G401.6 (cell line): Measurements from ENCODE around the gene CYP24A1.
"Not testable (repeated sequence)": the region's sequence is repeated elsewhere in the genome, so short reads cannot be mapped to it uniquely, and the experiment has no call there.

Experiments used
- FAIRE-seq: peaks from 2 replicates; lab custom pipeline; 2012; peaks lifted over from hg19 to GRCh38; lab: Jason Lieb, UNC

The CYP24A1 gene

DNA sequence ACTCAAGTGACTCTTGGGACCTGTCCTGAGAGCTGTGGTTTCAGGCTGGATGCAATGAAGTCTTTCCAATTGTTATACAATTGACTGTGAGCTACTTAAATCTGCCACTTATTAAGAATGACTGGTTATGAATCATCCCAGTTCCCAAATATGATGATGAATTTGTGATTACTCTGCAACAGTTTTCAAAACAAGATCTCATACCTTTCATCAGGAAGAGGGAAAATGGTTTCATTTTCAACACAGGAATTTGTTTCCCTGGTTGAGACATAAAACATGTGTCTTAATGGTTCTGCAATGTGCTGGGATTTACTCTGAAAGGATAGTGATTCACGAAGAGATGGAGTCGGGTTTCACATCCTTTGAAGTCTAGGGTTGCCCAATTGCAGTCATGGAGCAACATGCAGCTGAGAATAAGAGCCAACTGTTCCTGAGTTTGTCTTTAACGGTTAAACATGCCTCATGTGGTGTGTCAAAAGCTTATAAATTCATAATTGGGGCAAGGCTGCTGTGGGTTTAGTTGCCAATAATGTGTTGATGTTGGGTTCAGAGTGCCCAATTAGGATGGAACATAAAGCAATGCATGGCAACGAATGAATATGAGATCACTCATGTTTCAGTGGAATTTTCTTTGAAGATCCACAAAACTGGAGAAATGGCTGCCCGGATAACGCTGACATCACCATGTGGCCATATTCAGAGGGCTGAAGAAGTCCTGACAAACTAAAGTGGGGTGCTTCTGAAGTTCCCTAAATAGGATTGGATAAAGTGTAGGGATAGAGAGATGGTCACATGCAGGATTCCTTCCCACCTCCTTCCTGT, 41.0 kb downstream of the CYP24A1 start:
- FAIRE-seq = no peak

DNA sequence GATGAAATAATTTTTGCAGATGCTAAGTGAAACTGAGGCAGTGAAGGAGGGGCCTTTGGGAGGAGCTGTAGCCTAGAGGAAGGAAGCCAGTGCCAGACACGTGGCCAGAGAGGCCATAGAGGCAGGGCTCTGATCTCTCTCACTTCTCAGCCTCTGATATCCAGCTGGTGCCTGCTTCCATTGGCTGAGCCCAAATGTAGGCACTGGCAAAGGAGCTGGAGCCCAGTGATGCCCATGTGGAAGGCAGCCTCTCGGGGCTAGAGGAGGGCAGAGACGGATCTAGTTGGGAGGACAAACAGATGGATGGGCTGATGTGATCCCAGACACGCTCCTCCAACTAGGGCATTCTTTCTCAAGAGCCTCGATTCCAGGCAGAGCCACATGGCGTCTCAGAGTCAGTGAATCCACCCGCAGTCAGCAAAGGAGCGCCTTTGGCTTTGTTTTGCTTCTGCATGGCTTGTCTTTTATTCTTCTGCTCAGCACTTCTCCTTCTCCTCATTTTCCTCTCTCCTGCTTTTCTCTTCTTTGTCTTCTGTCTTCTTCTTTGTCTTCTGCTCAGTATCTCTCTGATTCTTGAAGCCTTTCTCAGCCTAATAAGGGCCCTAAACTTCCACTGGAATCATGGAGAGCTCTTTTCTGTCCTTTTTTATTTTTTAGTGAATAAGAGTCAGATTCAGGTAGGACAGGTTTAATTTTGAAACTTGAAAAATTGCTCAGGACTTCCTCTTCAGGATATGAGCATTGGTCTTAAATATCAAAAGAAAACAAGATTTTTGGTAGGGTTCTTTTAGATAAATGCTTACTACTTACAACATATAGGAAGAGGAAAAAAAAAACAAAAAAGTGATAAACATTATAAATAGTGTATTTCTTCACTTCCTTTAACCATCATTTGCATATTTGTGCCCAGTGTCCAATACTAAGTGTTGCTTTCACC, 41.8 kb downstream of the CYP24A1 start:
- no peak for FAIRE-seq

DNA sequence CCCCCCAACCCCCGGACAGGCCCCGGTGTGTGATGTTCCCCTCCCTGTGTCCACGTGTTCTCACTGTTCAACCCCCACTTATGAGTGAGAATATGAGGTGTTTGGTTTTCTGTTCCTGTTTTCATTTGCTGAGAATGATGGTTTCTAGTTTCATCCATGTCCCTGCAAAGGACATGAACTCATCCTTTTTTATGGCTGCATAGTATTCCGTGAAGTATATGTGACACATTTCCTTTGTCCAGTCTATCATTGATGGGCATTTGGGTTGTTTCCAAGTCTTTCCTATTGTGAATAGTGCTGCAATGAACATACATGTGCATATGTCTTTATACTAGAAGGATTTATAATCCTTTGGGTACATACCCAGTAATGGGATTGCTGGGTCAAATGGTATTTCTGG, 42.7 kb downstream of the CYP24A1 start:
- FAIRE-seq = not testable (repeated sequence)

DNA sequence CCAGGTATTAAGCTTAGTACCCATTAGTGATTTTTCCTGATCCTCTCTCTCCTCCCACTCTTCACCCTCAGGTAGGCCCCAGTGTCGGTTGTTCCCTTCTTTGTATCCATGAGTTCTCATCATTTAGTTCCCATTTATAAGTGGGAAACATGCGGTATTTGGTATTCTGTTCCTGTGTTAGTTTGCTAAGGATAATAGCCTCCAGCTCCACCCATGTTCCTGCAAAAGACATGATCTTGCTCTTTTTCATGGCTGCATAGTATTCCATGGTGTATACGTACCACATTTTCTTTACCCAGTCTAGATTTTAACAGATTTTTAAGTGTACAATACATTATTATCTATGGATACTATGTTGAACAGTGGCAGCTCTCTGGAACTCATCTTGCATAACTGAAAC, 44.4 kb downstream of the CYP24A1 start:
- no peak for FAIRE-seq

DNA sequence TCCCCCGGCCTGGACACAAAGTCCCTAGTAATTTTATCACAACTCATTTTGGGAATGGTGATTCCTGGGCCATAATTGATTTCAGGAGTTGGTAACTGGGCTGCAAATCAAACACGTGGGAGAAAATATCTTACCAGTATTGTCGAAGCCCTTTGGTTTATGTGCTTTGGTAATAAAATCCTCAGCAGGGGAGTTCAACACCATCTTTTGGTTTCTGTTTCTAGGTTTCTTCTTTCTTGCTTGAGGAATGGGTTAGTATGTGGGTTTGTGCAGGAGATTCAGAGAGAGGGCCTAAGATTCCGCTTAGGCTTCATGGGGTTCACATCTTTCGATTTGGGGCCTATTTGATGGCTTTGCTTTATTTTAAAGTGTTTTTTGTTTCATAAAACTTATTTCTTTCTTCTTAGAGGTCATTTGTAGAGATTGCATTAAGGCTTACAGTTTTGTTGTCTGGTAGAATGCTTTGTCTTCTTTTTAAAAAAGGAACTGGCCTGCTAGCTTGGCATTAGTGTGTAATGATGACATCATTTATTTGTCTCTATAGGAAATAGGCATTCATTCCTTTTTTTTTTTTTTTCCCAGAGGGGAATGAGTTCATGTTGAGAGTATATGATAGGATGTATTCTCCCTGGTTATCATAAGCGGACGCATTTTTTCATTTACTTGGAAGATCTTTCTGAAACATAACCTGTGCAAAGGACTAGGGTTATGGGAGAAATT, 45.8 kb downstream of the CYP24A1 start:
- FAIRE-seq = no peak

DNA sequence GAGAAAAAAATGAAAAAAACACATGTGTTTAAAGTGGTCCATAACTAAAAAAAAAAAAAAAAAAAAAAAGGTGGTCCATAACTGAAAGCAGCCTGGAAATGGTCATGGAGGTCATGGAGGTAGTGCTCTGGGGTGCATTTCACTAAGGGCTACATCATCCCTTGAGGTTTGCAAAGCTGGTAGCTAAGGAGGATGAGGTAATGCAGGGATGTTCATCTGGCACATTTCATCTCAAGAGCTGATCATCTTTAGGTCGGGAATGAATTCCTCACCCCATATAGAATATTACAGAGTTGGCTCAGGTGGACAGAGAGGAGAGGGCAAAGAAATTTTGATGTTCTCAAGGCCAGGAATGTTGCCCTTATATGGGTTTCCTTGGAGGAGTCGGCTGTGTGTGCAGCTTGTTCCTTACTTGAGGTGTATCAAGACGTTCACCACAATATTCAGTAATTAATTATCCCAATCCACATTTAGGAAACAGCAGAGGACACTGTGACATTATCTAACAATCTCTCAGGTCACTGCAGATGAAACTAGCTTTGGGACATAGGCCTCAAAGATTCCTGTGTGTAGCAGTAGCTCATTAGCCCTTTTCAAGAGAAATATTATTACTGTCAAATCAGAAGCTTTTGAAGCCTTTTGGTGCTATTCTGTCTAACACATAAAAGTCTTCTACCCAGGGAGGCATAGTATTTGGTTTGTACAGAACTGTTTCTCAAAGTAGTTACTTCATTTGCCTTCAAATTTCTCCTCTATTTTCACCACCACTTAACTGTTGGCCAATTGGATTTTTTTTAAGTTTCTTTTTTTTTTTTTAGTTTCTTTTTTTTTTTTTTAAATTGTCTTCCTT, 46.8 kb downstream of the CYP24A1 start:
- no peak for FAIRE-seq

DNA sequence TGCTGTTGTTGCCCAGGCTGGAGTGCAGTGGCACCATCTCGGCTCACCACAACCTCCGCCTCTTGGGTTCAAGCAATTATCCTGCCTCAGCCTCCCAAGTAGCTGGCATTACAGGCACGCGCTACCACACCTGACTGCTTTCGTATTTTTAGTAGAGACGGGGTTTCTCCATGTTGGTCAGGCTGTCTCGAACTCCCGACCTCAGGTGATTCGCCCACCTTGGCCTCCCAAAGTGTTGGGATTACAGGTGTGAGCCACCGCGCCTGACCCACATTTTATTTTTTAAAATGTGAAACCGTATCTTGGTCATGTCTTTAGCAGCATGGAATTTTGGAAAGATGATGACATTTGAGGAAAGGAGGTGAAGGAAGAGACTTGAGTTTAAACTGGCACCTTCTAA, 47.5 kb downstream of the CYP24A1 start:
- FAIRE-seq = not testable (repeated sequence)

DNA sequence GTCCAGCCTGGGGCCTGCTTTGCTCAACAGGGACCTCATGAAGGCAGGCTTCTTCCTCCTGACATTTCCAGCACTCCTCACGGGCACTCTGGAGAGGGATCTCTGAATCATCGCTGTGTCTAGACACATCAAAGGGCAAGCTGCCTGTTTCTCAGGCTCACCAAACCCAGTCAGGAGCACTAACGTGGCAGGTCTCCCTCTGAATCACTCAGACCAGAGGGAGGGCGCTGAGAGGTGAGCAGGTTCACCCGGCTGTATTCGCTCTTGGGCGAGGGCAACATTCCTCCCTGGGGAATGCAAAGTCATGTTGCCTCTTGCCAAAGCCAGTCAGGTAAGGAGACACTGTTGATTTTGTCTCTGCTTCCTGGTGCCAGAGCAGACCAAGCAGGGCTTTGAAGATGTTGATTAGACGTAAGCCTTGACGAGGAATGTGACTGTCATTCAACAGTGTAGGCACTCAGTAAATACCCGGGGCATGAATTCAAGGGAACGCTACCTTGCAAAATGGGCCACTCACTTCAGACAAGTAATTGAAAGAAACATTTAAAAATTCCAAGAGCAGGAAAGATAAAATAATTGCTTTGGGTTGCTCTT, 50.1 kb downstream of the CYP24A1 start:
- FAIRE-seq = no peak

DNA sequence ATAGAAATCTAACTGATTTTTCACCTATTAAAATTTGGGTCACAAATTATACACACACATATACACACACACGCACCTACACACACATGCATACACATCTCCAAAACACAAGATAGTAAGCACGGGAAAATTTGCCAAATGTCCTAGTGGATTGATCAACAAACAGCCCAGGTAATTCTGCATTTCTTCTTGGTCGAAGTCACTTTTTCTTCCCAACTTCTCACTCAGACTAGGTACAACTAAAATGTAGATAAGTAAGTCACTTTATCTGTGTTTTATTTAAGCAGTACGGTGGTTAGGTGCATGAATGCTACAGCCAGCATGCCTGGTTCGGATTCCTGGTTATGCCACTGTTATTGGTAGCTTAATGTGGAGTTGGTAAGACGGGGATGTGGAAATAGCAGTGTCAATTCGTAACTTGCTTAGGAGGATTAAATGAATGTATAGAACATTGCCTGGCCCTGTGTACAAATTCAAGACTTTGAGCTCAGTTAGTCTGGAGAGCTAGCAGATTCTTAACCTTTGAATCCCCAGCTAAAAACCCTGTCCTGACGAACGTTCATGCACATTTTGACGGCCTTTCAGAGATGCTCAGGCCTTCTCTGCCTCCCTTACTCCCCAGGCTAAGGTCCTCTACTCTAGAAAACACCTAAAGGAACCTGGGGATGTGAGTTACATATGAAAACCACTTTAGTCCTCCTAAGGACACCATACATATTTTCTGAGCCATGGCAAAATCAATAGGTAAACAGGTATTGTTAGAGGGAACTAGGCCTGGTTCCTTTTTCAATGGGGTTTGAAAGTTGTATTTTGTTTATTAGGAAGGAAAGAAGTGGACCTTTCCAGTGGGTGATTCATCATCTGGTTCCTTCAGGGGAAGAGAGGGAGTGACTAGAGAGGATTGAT, 50.9 kb downstream of the CYP24A1 start:
- FAIRE-seq = no peak

DNA sequence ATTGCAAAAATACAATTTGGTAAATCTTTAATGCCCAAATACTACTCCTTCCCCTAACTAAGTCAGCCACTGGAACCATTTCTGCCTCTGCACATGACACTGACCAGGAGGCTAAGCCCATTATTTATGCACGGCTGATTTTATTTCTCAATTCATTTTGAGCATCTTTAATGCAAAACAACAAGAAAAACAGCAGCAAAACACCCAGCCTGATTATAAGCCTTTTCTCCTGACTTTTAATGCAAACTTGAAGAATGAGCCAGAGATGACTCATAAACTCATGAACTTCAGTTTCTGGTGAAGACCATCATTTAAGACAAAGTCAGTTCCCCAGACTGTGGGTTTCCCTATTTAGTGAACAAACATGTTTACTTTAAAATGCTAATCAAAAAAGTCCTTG, 51.6 kb downstream of the CYP24A1 start:
- FAIRE-seq = no peak

DNA sequence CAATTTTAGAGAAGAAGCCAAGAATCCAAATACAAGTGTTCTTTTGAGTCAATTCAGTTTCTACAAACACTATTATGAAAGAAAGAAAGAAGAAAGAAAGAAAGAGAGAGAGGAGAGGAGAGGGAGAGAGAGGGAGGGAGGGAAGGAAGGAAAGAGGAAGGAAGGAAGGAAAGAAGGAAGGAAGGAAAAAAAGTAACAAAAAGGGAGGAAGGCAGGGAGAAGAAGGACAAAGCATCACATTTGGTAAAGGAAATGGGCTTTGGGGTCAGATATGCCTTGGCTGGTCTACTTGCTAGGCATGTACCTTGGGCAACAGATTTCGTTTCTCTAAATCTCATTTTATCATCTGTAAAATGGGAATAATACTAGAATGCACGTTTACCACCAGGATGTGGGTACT, 54.0 kb downstream of the CYP24A1 start:
- FAIRE-seq = no peak

DNA sequence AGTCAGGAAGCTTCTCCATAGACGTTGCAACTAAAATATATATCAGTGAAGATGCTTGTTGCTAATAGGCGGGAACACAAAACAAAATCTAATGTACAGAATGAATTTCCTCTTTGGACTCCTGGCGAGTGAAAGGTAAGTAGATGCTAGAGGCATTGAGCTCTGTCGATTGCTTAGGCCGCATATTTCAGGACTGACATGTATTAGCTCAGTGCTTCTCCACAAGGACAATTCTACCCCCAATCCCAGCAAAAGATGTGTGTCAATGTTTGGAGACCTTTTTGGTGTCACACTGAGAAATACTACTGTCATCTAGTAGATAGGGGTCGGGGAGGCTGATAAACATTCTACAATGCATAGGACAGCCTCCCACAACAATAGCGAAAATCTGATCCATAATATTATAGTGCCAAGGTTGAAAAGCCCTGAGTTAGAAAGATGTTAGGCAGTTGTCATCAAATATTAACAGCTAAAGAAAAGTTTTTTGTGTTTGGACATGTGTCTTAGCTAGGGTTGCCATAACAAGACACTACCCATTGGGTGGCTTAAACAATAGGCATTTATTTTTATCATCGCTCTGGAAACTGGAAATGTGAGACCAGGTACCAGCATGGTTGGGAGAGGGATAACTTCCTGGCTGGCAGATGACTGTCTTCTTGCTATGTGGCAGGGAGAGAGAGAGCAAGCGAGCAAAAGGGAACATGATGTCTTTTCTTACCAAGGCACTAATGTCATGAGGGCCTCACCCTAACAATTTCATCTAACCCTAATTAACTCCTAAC, 55.4 kb downstream of the CYP24A1 start:
- FAIRE-seq = no peak

DNA sequence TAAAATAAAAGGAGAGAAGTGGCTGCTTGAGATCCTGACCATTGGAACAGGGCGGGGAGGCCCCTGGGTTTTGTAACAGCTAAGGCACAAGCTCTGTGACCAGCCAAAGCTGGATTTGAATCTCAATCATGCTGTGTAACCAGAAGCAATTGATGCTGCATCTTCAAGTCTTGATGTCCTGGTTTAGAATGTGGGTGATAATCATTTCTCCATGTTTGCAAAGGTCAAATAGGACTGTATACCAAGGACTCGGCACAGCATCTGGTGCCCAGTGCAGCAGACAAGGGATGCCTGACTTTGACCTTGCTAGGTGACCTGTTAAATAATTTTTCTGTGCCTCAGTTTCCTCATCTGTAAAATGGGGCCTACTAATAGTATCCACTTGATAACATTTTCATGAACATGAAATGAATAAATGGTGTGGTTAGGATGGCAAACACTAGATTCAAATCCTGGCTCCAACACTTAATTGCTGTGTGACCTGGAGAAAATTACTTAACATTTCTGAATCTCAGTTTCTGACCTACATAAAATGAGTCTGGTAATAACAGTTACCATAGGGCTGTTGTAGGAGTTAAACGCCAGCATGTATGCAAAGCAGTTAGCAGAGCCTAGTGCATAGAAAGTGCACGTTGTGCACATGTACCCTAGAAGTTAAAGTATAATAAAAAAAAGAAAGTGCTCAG, 57.1 kb downstream of the CYP24A1 start:
- no peak for FAIRE-seq

DNA sequence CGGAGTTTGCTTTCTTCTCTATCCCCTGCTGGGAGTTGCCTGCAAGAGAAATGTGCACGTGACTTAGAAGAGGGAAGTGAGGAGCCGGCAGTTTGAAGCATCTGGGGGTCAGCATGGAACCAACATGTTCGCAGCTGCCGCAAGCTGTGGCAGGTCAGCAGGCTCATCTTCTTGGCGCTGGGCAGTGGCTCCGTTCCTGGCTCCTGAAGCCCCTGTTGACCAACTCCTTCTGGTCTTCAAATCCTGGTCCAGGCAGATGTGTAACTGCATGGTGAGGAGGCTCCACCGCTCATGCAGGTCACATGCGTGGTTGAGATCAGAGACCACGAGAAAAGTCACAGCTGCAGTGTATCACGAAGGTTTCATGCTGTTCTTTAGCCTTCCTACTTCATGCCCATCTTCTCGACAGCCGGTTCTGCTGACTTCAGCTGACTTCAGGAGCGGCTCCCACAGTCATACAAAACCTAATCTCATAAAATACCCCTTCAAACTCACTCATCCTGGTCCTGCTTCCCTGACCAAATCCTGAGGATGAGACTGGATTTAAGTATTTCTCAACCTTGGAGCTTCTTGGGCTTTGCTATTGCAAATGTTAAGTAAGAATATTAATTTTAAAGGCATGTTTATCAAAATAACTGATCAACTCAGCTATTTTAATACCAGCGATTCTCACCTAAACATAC, 58.5 kb downstream of the CYP24A1 start:
- no peak for FAIRE-seq

DNA sequence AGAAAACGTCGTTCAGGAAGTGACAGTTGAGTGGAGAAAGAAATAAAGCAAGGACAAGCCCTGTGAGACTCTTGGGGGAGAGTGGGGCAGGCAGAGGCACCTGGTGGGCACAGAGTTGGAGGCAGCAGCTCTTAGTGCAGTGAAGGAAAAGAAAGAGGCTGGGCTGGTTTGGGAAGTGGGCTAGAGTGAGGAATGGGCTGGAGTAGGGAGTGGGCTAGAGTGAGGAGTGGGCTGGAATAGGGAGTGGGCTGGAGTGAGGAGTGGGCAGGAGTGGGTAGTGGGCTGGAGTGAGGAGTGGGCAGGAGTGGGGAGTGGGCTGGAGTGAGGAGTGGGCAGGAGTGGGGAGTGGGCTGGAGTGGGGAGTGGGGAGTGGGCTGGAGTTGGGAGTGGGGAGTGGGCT, 59.7 kb downstream of the CYP24A1 start:
- no peak for FAIRE-seq

DNA sequence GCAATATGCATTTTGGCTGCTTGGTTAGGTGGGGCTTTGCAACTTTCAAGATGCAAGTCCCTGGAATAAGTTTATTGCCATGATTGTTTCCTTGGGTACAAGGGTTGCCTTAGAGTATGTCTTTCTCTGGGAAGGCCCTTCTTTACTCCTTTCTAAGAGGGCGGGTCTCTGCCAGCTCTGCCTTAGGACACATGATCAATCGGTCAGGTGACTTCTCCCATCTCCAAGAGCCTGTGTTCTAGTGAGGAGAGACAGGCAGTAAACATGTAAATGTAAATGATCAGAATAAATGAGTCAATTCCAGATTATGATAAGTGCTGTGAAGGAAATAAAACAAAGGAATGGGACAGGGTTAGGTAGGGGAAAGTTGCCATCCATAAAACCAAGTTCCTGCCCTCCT, 60.2 kb downstream of the CYP24A1 start:
- no peak for FAIRE-seq

DNA sequence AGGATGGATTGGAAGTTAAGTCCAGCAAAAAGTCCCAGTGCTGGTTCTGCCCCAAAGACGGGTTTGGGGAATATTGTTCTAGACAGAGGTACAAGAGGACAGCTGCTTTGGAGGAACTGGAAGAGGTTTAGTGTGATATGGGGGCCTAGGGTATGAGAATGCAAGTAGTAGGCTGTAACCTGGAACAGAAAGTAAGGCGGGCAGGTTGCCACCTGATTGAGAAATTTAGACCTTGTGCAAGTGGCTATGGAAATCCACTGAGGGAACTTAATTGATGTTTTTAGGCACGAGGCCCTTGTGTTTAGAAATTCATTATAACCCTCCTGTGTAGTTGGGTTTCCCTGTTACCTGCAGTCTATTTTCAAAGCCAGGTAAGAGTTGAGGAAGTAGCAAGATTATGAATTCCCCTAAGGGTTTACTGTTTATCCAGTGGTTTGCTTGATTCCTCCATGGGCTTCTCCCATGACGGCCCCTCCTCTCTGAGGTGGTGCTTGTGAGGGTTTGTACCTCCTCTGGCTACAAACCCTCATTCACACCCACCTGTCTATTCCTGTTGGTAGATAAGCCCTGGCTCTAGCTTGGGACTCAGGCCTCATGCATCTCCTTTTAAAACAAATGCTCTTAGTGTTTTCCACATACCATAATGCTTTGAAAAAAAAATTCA, 61.4 kb downstream of the CYP24A1 start:
- no peak for FAIRE-seq

DNA sequence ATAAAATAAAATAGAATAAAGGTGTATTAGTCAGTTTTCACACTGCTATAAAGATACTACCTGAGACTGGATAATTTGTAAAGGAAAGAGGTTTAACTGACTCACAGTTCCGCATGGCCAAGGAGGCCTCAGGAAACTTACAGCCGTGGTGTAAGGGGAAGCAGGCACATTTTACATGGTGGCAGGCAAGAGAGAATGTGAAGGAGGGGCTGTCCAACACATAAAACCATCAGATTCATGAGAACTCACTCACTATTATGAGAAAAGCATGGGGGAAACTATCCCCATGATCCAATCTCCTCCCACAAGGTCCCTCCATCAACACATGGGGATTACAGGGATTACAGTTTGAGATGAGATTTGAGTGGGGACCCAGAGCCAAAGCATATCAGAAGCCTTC, 62.3 kb downstream of the CYP24A1 start:
- no peak for FAIRE-seq
